Smooth muscle cell (in vitro differentiated cells): ENCODE results near the gene FRS3. TPM values are rescaled to one million over a fixed set of nuclear protein-coding genes. Genes with fewer than 3 reads are reported as not detected.

ENCODE experiments used
- DNase-seq: peaks from one replicate; lab custom pipeline; 2025; ENCODE audit not compliant: unreplicated experiment; lab: John Stamatoyannopoulos, UW
- H2AFZ ChIP-seq: fragments of 200-600 bp; sonication (generic); 2 replicates; pipeline ENCODE4 v1.6.0; 2016; ENCODE audit warnings: antibody characterized with exemption, low read depth, mild to moderate bottlenecking
- H3F3A ChIP-seq: fragments of 200-600 bp; sonication (generic); 2 replicates; pipeline ENCODE4 v1.6.0; 2017; ENCODE audit warnings: antibody characterized with exemption, low read depth
- H3K27ac ChIP-seq: fragments of 200-600 bp; sonication (generic); 2 replicates; pipeline ENCODE4 v1.5.1; 2016; ENCODE audit warnings: low read depth, mild to moderate bottlenecking
- H3K27me3 ChIP-seq: fragments of 200-600 bp; sonication (generic); 2 replicates; pipeline ENCODE4 v1.6.1; 2016; ENCODE audit warnings: low read depth, mild to moderate bottlenecking
- H3K36me3 ChIP-seq: fragments of 200-600 bp; sonication (generic); 2 replicates; pipeline ENCODE4 v1.5.1; 2016; ENCODE audit warnings: low read depth
- H3K4me1 ChIP-seq: fragments of 200-600 bp; sonication (generic); 2 replicates; pipeline ENCODE4 v1.5.1; 2016; ENCODE audit warnings: low read depth
- H3K4me2 ChIP-seq: fragments of 200-600 bp; sonication (generic); 2 replicates; pipeline ENCODE4 v1.6.0; 2016; ENCODE audit warnings: mild to moderate bottlenecking
- H3K4me3 ChIP-seq: fragments of 200-600 bp; sonication (generic); 2 replicates; pipeline ENCODE4 v1.5.1; 2016; ENCODE audit warnings: mild to moderate bottlenecking
- H3K79me2 ChIP-seq: fragments of 200-600 bp; sonication (generic); 2 replicates; pipeline ENCODE4 v1.6.0; 2016; ENCODE audit warnings: low read depth, mild to moderate bottlenecking
- H3K9ac ChIP-seq: fragments of 200-600 bp; sonication (generic); 2 replicates; pipeline ENCODE4 v1.6.0; 2016; ENCODE audit warnings: low read depth
- H3K9me3 ChIP-seq: fragments of 200-600 bp; sonication (generic); replicated peaks from 2 replicates; pipeline ENCODE4 v1.5.1; 2016; ENCODE audit warnings: low read depth
- H4K20me1 ChIP-seq: fragments of 200-600 bp; sonication (generic); 2 replicates; pipeline ENCODE4 v1.6.0; 2016; ENCODE audit warnings: low read depth
- CTCF ChIP-seq: fragments of 200-600 bp; sonication (generic); IDR thresholded peaks from 2 replicates; pipeline ENCODE4 v1.5.1; 2017; ENCODE audit warnings: borderline replicate concordance, mild to moderate bottlenecking, antibody characterized with exemption; ENCODE audit not compliant: insufficient read depth, poor library complexity, severe bottlenecking
- WGBS: methylation state at CpG from one replicate; pipeline ENCODE4 v1.1.7; 2016; ENCODE audit warnings: low lambda C conversion rate; 5-methylcytosine and 5-hydroxymethylcytosine counted together
- polyA plus RNA-seq: library from polyadenylated mRNA; unstranded; fragments of >200 nt; fragmentation: Nextera tagmentation; extraction: Ambion mirVana; gene quantifications from 2 replicates; pipeline ENCODE4 v1.2.1, GENCODE V29; 2016
- total RNA-seq: library from RNA; depleted of rRNA; stranded (reverse); fragments of >200 nt; gene quantifications from 2 replicates; pipeline ENCODE4 v1.2.3, GENCODE V29; 2014

The FRS3 gene
- total and polyA plus RNA-seq, 2 experiments from 2014 or later, result 3.1 to 6.4 TPM

GRCh38 chr6:41741625-41742490 lies 37.8 kb downstream of the FRS3 start:
- Histone ChIP-seq H3K9ac (no peak overlapping the region), H3K4me1 (no peaks in the 10 kb centered on the region), H3K27me3 (no peaks in the 10 kb centered on the region), H3K4me3 (no peak overlapping the region), H3F3A (no peaks in the 10 kb centered on the region), H3K36me3 (no peaks in the 10 kb centered on the region), H3K79me2 (no peaks in the 10 kb centered on the region), H3K9me3 (no peaks in the 10 kb centered on the region), H4K20me1 (no peaks in the 10 kb centered on the region), H3K27ac (no peak overlapping the region), H3K4me2 (no peak overlapping the region), H2AFZ (no peak overlapping the region)
- TF ChIP-seq CTCF, result no peak
- WGBS, result 86% methylated on average over 20 of the region's 20 CpGs
- DNase-seq, result no peak

DNA sequence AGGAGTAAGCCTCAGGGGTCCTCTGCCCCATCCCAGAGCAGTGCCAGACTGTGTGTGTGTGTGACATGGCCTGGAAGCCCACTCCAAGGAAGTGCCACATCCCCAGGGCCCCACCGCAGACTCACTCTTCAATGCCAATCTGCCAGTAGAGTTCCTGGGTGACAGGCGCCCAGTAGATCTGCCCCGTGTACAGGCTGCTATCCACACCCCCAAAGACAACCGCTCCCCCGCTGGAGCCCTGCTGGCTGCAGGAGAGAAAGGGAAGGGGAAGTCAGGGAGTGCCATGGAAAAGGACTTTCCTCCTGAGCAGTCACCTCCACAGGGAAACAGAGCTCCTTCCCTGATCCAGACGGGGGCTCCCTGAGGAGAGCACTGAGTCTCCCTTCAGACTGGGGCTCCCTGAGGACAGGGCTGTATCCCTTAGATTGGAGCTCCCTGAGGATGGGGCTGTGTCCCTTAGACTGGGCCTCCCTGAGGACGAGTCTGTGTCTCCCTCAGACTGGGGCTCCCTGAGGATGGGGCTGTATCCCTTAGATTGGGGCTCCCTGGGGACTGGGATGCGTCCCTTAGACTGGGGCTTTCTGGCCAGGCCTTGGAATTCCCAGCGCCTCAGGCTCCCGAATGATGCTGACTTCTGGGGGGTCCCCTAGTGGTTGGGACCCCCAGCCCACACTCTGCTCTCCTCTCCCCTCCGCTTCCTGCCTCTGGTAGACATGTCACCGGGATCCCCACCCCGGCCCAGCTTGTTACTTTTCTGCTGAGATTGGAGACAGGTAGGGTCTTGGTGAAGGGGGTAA lies 39.1 kb downstream of the FRS3 start:
- Histone ChIP-seq H3K36me3 (no peaks in the 10 kb centered on the region), H3K9ac (no peak overlapping the region), H3K27ac (no peak overlapping the region), H3K4me3 (no peak overlapping the region), H3F3A (no peaks in the 10 kb centered on the region), H2AFZ (no peak overlapping the region), H3K79me2 (no peaks in the 10 kb centered on the region), H4K20me1 (no peaks in the 10 kb centered on the region), H3K4me2 (no peak overlapping the region), H3K9me3 (no peaks in the 10 kb centered on the region), H3K4me1 (peaks cover 3% of the 10 kb centered on the region), H3K27me3 (no peaks in the 10 kb centered on the region)
- TF ChIP-seq CTCF, result no peak
- 94% methylated on average over 13 of the region's 13 CpGs for WGBS
- DNase-seq, result no peak

DNA sequence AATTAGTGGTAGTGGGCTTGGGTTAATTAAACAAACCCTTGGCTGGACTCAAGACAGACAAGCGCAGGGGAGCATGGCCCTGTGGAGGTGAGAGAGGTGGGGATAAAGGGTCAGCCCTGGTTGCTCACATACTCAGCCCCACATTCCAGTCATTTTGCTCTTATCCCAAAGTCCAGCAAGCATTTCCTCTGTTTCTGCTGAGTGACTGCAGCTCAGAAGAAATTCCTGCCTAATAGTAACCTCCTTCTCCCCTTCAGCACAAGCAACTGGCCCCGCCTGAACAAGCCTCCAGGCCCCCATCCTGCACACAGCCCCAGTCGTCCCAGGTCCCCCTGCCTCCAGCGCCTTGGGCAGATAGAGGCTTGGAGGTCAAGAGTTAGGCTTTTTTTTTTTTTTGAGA lies 40.7 kb downstream of the FRS3 start:
- no peak for TF ChIP-seq CTCF
- DNase-seq, result no peak
- Histone ChIP-seq H3K4me2 (no peak overlapping the region), H4K20me1 (no peaks in the 10 kb centered on the region), H2AFZ (no peak overlapping the region), H3K36me3 (no peaks in the 10 kb centered on the region), H3K9ac (no peak overlapping the region), H3K27me3 (no peaks in the 10 kb centered on the region), H3K4me1 (peaks cover 3% of the 10 kb centered on the region), H3K79me2 (no peaks in the 10 kb centered on the region), H3F3A (no peaks in the 10 kb centered on the region), H3K27ac (no peak overlapping the region), H3K9me3 (no peaks in the 10 kb centered on the region), H3K4me3 (no peak overlapping the region)
- 45% methylated on average over 4 of the region's 4 CpGs for WGBS
